Cardiac muscle cell (in vitro differentiated cells and primary cell): Measurements from ENCODE around the gene PWP1. TPM values are rescaled to one million over a fixed set of nuclear protein-coding genes. Genes with fewer than 3 reads are reported as not detected.

Experiments used
- DNase-seq, 2 donors: peaks; one replicate each; pipeline versions ENCODE4 v3.0.0 to v3.0.0-alpha.2; 2010 to 2017; ENCODE audit warnings: low read depth in 1 of 2, low spot score in 1 of 2
- H3K27ac ChIP-seq: fragments of 200-600 bp; sonication (generic); 2 replicates; pipeline ENCODE4 v1.5.1; 2016
- H3K27me3 ChIP-seq: fragments of 200-600 bp; sonication (generic); 2 replicates; pipeline ENCODE4 v1.6.0; 2016; ENCODE audit warnings: control low read depth
- H3K36me3 ChIP-seq: fragments of 200-600 bp; sonication (generic); 2 replicates; pipeline ENCODE4 v1.5.1; 2016; ENCODE audit warnings: control low read depth
- H3K4me1 ChIP-seq: fragments of 200-600 bp; sonication (generic); 2 replicates; pipeline ENCODE4 v1.8.1; 2017; ENCODE audit warnings: low read depth, mild to moderate bottlenecking, mixed run types
- H3K4me3 ChIP-seq: fragments of 200-600 bp; sonication (generic); 2 replicates; pipeline ENCODE4 v1.5.1; 2016; ENCODE audit warnings: mild to moderate bottlenecking
- H3K9me3 ChIP-seq: fragments of 200-600 bp; sonication (generic); 2 replicates; pipeline ENCODE4 v1.5.1; 2017; ENCODE audit warnings: low read depth, mild to moderate bottlenecking, control low read depth
- polyA plus RNA-seq: library from polyadenylated mRNA; unstranded; fragments of >200 nt; fragmentation: Nextera tagmentation; extraction: Ambion mirVana; gene quantifications from 2 replicates; pipeline ENCODE4 v1.2.1, GENCODE V29; 2016
- total RNA-seq: library from RNA; depleted of rRNA; stranded (reverse); fragments of >200 nt; gene quantifications from 2 replicates; pipeline ENCODE4 v1.2.3, GENCODE V29; 2016
- TF ChIP-seq, protein P1 (sequence below): IDR thresholded peaks from 2 replicates; pipeline ENCODE4 v1.5.1; 2012; ENCODE audit warnings: low read depth, mild to moderate bottlenecking, low read length

Gene PWP1
- total and polyA plus RNA-seq, 2 experiments from 2014 or later: 55.9 to 123 TPM

- Histone ChIP-seq H3K36me3 (no peaks in the 10 kb centered on the region), H3K27me3 (no peaks in the 10 kb centered on the region), H3K9me3 (no peaks in the 10 kb centered on the region), H3K27ac (no peak overlapping the region), H3K4me1 (no peaks in the 10 kb centered on the region), H3K4me3 (no peak overlapping the region)
- TF ChIP-seq, protein P1, sequence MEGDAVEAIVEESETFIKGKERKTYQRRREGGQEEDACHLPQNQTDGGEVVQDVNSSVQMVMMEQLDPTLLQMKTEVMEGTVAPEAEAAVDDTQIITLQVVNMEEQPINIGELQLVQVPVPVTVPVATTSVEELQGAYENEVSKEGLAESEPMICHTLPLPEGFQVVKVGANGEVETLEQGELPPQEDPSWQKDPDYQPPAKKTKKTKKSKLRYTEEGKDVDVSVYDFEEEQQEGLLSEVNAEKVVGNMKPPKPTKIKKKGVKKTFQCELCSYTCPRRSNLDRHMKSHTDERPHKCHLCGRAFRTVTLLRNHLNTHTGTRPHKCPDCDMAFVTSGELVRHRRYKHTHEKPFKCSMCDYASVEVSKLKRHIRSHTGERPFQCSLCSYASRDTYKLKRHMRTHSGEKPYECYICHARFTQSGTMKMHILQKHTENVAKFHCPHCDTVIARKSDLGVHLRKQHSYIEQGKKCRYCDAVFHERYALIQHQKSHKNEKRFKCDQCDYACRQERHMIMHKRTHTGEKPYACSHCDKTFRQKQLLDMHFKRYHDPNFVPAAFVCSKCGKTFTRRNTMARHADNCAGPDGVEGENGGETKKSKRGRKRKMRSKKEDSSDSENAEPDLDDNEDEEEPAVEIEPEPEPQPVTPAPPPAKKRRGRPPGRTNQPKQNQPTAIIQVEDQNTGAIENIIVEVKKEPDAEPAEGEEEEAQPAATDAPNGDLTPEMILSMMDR: no peak
- DNase-seq: peak in 1 of 2 donors; percentile 24
Observed at GRCh38 chr12:107660861-107661415, 24.7 kb upstream of the PWP1 start.

DNA sequence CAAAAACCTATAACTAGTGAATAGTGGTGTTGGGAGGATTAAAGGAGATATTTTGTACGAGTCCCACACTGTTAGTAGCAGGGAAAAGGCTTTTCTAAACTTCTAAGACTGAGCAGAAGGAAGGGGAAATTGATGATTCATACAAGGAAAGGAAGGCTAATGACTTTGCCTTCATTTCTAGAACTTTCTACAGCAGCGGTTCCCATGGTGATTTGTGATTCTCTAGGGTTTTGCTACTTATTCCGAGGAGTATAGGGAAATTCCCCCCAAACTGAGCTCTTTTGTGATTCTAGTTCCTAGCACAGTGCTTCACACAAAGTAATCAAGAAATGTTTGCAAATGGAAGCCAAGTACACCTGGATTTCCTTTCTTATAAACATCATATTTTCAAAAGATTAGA, 23.8 kb upstream of the PWP1 start:
- DNase-seq: no peak
- H3K27ac ChIP-seq: no peak overlapping the region
- H3K36me3 ChIP-seq: no peaks in the 10 kb centered on the region
- no peaks in the 10 kb centered on the region for H3K27me3 ChIP-seq
- TF ChIP-seq, protein P1: no peak
- H3K4me3 ChIP-seq: no peak overlapping the region
- H3K4me1 ChIP-seq: no peaks in the 10 kb centered on the region
- H3K9me3 ChIP-seq: no peaks in the 10 kb centered on the region

DNA sequence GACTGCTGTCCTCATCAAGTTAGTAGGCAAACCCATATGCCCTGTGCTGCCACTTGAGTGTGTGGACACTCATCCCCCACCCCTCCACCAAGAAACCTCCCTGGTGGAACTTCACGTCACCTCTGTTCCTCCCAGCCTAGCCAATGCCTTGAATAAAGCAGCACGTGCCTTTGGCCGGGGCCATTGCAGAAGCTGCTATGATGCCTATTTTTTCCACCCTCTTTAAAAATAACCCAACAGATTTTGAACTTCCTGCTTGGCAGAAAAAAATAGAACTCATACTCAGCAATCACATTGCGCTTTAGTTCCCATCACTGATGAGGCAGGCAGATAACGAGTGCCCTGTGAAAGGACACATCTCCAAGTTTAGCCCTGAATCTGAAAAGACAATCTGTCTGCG, 23.1 kb upstream of the PWP1 start:
- no peaks in the 10 kb centered on the region for H3K36me3 ChIP-seq
- no peaks in the 10 kb centered on the region for H3K27me3 ChIP-seq
- H3K9me3 ChIP-seq: no peaks in the 10 kb centered on the region
- H3K4me3 ChIP-seq: no peak overlapping the region
- no peak for DNase-seq
- H3K4me1 ChIP-seq: no peaks in the 10 kb centered on the region
- TF ChIP-seq, protein P1: no peak
- no peak overlapping the region for H3K27ac ChIP-seq

- TF ChIP-seq, protein P1: no peak
- no peaks in the 10 kb centered on the region for H3K4me1 ChIP-seq
- no peaks in the 10 kb centered on the region for H3K36me3 ChIP-seq
- no peaks in the 10 kb centered on the region for H3K27me3 ChIP-seq
- no peak overlapping the region for H3K27ac ChIP-seq
- no peak for DNase-seq
- no peak overlapping the region for H3K4me3 ChIP-seq
- H3K9me3 ChIP-seq: no peaks in the 10 kb centered on the region
Observed at GRCh38 chr12:107663277-107663676, 22.3 kb upstream of the PWP1 start.

- TF ChIP-seq, protein P1: no peak
Observed at GRCh38 chr12:107666009-107666408, 19.6 kb upstream of the PWP1 start.

More at GRCh38 chr12:107666009-107666408, 19.6 kb upstream of the PWP1 start:
- Histone ChIP-seq H3K4me1 (no peaks in the 10 kb centered on the region), H3K4me3 (no peak overlapping the region), H3K36me3 (no peaks in the 10 kb centered on the region), H3K27ac (no peak overlapping the region), H3K9me3 (no peaks in the 10 kb centered on the region), H3K27me3 (no peaks in the 10 kb centered on the region)
- no peak for DNase-seq
